ENCODE measurements around the gene IKZF1. TPM values are rescaled to one million over a fixed set of nuclear protein-coding genes. Genes with fewer than 3 reads are reported as not detected.

The IKZF1 gene
- total and polyA plus RNA-seq, 2 of the 4 experiments (the other 2 are of a cell fraction): not detected

- no peak overlapping the region for H3K18ac ChIP-seq (ENCODE audit: low read depth, low read length)
- H3K4me1 ChIP-seq (ENCODE audit: control insufficient read depth, insufficient read depth, low read length): no peaks in the 10 kb centered on the region
- H4K20me1 ChIP-seq (ENCODE audit: insufficient read depth, low read length): no peaks in the 10 kb centered on the region
- no peak overlapping the region for H4K91ac ChIP-seq (ENCODE audit: insufficient read depth, low read depth, low read length)
- no CpG with 5 or more reads among the region's 3 CpGs for WGBS, 2 experiments (ENCODE audit: extremely low coverage in 2 of 2, insufficient read length in 1 of 2)
- no peak overlapping the region for H2AK5ac ChIP-seq (ENCODE audit: low read depth, low read length)
- CTCF ChIA-PET: no interaction called here
- H3K4me3 ChIP-seq (ENCODE audit: insufficient read depth, low read depth, low read length): no peak overlapping the region
- H2AFZ ChIP-seq (replicated peaks; ENCODE audit: low read length, poor library complexity): no peak overlapping the region
- BruUV-seq (replicated peaks): no TSS peak
- H3K36me3 ChIP-seq (ENCODE audit: control insufficient read depth, insufficient read depth, low read length): no peaks in the 10 kb centered on the region
- no peak overlapping the region for H3K56ac ChIP-seq (ENCODE audit: extremely low read depth, insufficient read depth, low read length)
- ATAC-seq (ENCODE audit: low read depth): no peak
- DNase-seq: no peak
- TF ChIP-seq BHLHE40 (IDR thresholded peaks at IDR 0.05; ENCODE audit: low read depth, low read length): no peak
- TF ChIP-seq ELK1 (IDR thresholded peaks at IDR 0.05; ENCODE audit: borderline replicate concordance, low read depth, low read length): no peak
- no peak for TF ChIP-seq RCOR1 (IDR thresholded peaks at IDR 0.05; ENCODE audit: insufficient replicate concordance, low read length)
- peaks cover 2% of the 10 kb centered on the region; the same call in 1 of the 2 replicates for H3K9me1 ChIP-seq (ENCODE audit: insufficient read depth, low read length)
- no peak overlapping the region for H3K23ac ChIP-seq (ENCODE audit: low read depth, low read length)
- no peak overlapping the region for H2AK9ac ChIP-seq (replicated peaks; ENCODE audit: low read depth, low read length, poor library complexity)
- no peak overlapping the region for H2BK20ac ChIP-seq (ENCODE audit: low read depth, low read length)
- no peak overlapping the region for H2BK120ac ChIP-seq (ENCODE audit: low read depth, low read length)
- no peaks in the 10 kb centered on the region for H3K79me1 ChIP-seq (ENCODE audit: low read depth in 1 of 2, low read length in 2 of 2)
- H3K4ac ChIP-seq (ENCODE audit: low read depth, low read length): no peak overlapping the region
- dilution Hi-C loops (cut with HindIII; ENCODE audit: low sequenced_read_pairs, unreplicated experiment) (no loop called here), in situ Hi-C loops (cut with MboI; ENCODE audit: low sequenced_read_pairs) (no loop called here), intact Hi-C loops (cut with micrococcal nuclease) (no loop called here)
- H3K27me3 ChIP-seq (ENCODE audit: control insufficient read depth, insufficient read depth, low read length): no peaks in the 10 kb centered on the region
- H4K5ac ChIP-seq (ENCODE audit: low read depth, low read length): no peak overlapping the region
- H2BK15ac ChIP-seq (ENCODE audit: low read depth, low read length): no peak overlapping the region
- H3K9me3 ChIP-seq (ENCODE audit: control insufficient read depth, insufficient read depth, low read length): no peaks in the 10 kb centered on the region
- no peak overlapping the region for H3K14ac ChIP-seq (replicated peaks; ENCODE audit: low read depth, low read length)
- no peak overlapping the region for H3K27ac ChIP-seq (ENCODE audit: insufficient read depth, low read length)
- no peak overlapping the region for H3K9ac ChIP-seq (ENCODE audit: low read depth, low read length)
- H4K8ac ChIP-seq (ENCODE audit: low read depth in 2 of 2, low read length in 2 of 2): no peak overlapping the region
- no peak overlapping the region for H2BK5ac ChIP-seq (ENCODE audit: low read depth, low read length, poor library complexity, severe bottlenecking)
- no peak overlapping the region for H3K4me2 ChIP-seq (ENCODE audit: low read depth, low read length)
- POLR2A ChIA-PET (ENCODE audit: unreplicated experiment): no interaction called here
Observed at GRCh38 chr7:50428911-50429310, 124.4 kb downstream of the IKZF1 start.
